GM21423 (cell line): ENCODE results near the gene PLIN1.

Experiments used
- ATAC-seq: cut with Tn5 transposase; IDR thresholded peaks from one replicate; pipeline ENCODE4 v1.9.1; 2021; ENCODE audit warnings: mild to moderate bottlenecking, moderate library complexity; ENCODE audit not compliant: unreplicated experiment

The PLIN1 gene

GRCh38 chr15:89672221-89673164 is 6.7 kb downstream of the PLIN1 start:
- no peak for ATAC-seq

GRCh38 chr15:89671687-89672086 is 7.5 kb downstream of the PLIN1 start:
- no peak for ATAC-seq

- no peak for ATAC-seq
Measured at GRCh38 chr15:89670971-89671560, 8.1 kb downstream of the PLIN1 start.

- ATAC-seq = no peak
Measured at GRCh38 chr15:89669941-89670340, 9.2 kb downstream of the PLIN1 start.

- ATAC-seq = no peak
Measured at GRCh38 chr15:89669309-89669865, 9.8 kb downstream of the PLIN1 start.

- ATAC-seq = no peak
Measured at GRCh38 chr15:89668171-89668570, 11.0 kb downstream of the PLIN1 start.

GRCh38 chr15:89667706-89667960 is 11.5 kb downstream of the PLIN1 start:
- ATAC-seq = no peak

GRCh38 chr15:89666858-89667705 is 12.1 kb downstream of the PLIN1 start:
- no peak for ATAC-seq

GRCh38 chr15:89666184-89666857 is 12.8 kb downstream of the PLIN1 start:
- ATAC-seq = no peak

GRCh38 chr15:89665449-89666181 is 13.6 kb downstream of the PLIN1 start:
- ATAC-seq = no peak

- no peak for ATAC-seq
Measured at GRCh38 chr15:89664441-89665350, 14.5 kb downstream of the PLIN1 start.

GRCh38 chr15:89662893-89663626 is 16.1 kb downstream of the PLIN1 start:
- ATAC-seq = no peak

GRCh38 chr15:89660556-89660955 is 18.6 kb downstream of the PLIN1 start:
- ATAC-seq = no peak

GRCh38 chr15:89659295-89659694 is 19.9 kb downstream of the PLIN1 start:
- ATAC-seq = no peak

- ATAC-seq = no peak
Measured at GRCh38 chr15:89657686-89658200, 21.4 kb downstream of the PLIN1 start.

GRCh38 chr15:89656116-89656815 is 22.9 kb downstream of the PLIN1 start:
- ATAC-seq = no peak
